Measurements from ENCODE around the gene AKR7A3.

GRCh38 chr1:19300211-19300610, 11.6 kb upstream of the AKR7A3 start:
- TF ChIP-seq CTCF (IDR thresholded peaks at IDR 0.05; ENCODE audit: insufficient read depth, low read depth, low read length) = no peak
- no peak for TF ChIP-seq EZH2 (IDR thresholded peaks at IDR 0.05; ENCODE audit: insufficient read depth, low read length)

Measured in astrocyte (in vitro differentiated cells and primary cell).